ENCODE data around the gene MCUR1.
"Not testable (repeated sequence)": the region's sequence is repeated elsewhere in the genome, so short reads cannot be mapped to it uniquely, and the experiment has no call there.

Gene MCUR1

GRCh38 chr6:13780162-13780561, 34.2 kb downstream of the MCUR1 start:
- not testable (repeated sequence) for DNase-seq (ENCODE audit: low read depth in 2 of 2, low spot score in 1 of 2)

GRCh38 chr6:13778028-13778427, 36.3 kb downstream of the MCUR1 start:
- DNase-seq (ENCODE audit: low read depth in 2 of 2, low spot score in 1 of 2): no peak

- no peak for DNase-seq (ENCODE audit: low read depth in 2 of 2, low spot score in 1 of 2)
These were observed 37.8 kb downstream of the MCUR1 start for GRCh38 chr6:13776602-13777001.

GRCh38 chr6:13775466-13775865, 38.9 kb downstream of the MCUR1 start:
- not testable (repeated sequence) for DNase-seq (ENCODE audit: low read depth in 2 of 2, low spot score in 1 of 2)

GRCh38 chr6:13772358-13773030, 41.9 kb downstream of the MCUR1 start:
- DNase-seq (ENCODE audit: low read depth in 2 of 2, low spot score in 1 of 2): not testable (repeated sequence)

- DNase-seq (ENCODE audit: low read depth in 2 of 2, low spot score in 1 of 2): no peak
These were observed 44.7 kb downstream of the MCUR1 start for GRCh38 chr6:13769655-13770053.

GRCh38 chr6:13769034-13769654, 45.2 kb downstream of the MCUR1 start:
- DNase-seq (ENCODE audit: low read depth in 2 of 2, low spot score in 1 of 2): no peak

- DNase-seq (ENCODE audit: low read depth in 2 of 2, low spot score in 1 of 2): peak; percentile 20 to 21
These were observed 47.1 kb downstream of the MCUR1 start for GRCh38 chr6:13767121-13767808.

GRCh38 chr6:13766201-13766634, 48.1 kb downstream of the MCUR1 start:
- DNase-seq (ENCODE audit: low read depth in 2 of 2, low spot score in 1 of 2): no peak

- no peak for DNase-seq (ENCODE audit: low read depth in 2 of 2, low spot score in 1 of 2)
These were observed 48.8 kb downstream of the MCUR1 start for GRCh38 chr6:13765570-13765969.

- DNase-seq (ENCODE audit: low read depth in 2 of 2, low spot score in 1 of 2): no peak
These were observed 49.4 kb downstream of the MCUR1 start for GRCh38 chr6:13764996-13765395.

GRCh38 chr6:13763740-13764381, 50.5 kb downstream of the MCUR1 start:
- DNase-seq (ENCODE audit: low read depth in 2 of 2, low spot score in 1 of 2): no peak

- DNase-seq (ENCODE audit: low read depth in 2 of 2, low spot score in 1 of 2): no peak
These were observed 51.5 kb downstream of the MCUR1 start for GRCh38 chr6:13762611-13763441.

- DNase-seq (ENCODE audit: low read depth in 2 of 2, low spot score in 1 of 2): no peak
These were observed 52.9 kb downstream of the MCUR1 start for GRCh38 chr6:13761361-13762036.

- DNase-seq (ENCODE audit: low read depth in 2 of 2, low spot score in 1 of 2): no peak
These were observed 53.8 kb downstream of the MCUR1 start for GRCh38 chr6:13760307-13761304.

GRCh38 chr6:13759025-13759424, 55.3 kb downstream of the MCUR1 start:
- DNase-seq (ENCODE audit: low read depth in 2 of 2, low spot score in 1 of 2): no peak

- DNase-seq (ENCODE audit: low read depth in 2 of 2, low spot score in 1 of 2): no peak
These were observed 59.7 kb downstream of the MCUR1 start for GRCh38 chr6:13754644-13755043.

- no peak for DNase-seq (ENCODE audit: low read depth in 2 of 2, low spot score in 1 of 2)
These were observed 70.6 kb downstream of the MCUR1 start for GRCh38 chr6:13743736-13744127.

Measured in stimulated activated CD8-positive, alpha-beta memory T cell treated with anti-CD3 and anti-CD28 coated beads, Interleukin-4, amount 100 ng/mL, for 4 hours (primary cell).